ENCODE results near the gene RIC1. TPM values are rescaled to one million over a fixed set of nuclear protein-coding genes. Genes with fewer than 3 reads are reported as not detected.
"Not testable (repeated sequence)": the region's sequence is repeated elsewhere in the genome, so short reads cannot be mapped to it uniquely, and the experiment has no call there.

RIC1 gene
- polyA plus RNA-seq, 12 donors: 10.8 to 26.4 (median 20.2) TPM; not detected in 1

DNA sequence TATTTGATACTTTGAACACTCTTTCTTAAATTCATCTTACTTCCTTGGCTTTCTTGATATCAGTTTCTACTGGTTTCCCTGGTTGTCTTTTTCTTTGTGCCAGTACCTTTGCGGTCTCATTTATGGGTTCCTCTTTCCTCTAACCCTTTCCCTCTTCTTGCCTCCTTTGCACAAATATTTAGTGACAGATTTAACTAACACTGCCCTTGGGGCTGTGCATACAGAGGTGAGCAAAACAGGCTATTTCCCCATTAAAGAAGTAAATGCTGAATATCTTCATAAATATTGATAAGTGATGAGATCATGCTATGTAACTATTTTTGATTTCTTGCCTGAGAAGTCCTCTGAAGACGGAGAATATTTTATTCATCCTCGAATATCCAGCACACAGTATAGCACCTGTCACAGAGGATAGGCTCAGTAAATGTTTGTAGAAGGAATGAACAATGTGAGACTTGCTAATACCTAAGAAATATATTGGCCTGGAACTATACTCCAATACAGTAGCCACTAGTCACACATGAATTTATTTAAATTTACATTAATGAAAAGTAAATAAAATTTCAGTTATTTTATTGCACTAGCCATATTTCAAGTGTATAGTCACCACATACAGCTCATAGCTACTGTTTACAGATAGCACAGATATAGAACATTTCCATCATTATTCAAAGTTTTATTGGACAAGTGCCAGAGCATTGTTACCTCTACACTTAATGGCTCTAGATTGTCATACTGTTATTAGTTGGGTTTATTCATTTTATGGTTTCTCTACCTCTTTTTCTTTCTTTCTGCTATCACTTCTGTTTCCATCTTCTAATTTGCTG lies 90.4 kb downstream of the RIC1 start:
- DNase-seq: no peak

DNA sequence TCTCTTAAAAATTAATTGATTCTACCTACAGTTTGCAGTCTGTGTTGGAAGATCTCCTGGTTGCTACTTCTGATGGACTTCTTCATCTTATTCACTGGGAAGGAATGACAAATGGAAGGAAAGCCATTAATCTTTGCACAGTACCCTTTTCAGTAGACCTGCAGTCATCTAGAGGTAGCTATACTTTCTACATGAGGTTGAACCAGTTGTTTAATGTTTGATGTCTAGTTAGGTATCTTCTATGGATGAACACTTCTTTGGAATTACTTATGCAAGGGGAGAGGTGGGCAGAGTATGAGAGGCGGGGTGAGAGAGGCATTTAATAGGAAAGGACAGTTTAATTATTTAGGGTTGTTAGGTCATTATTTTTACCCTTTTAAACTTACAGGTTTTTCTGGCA lies 91.2 kb downstream of the RIC1 start:
- DNase-seq: no peak

DNA sequence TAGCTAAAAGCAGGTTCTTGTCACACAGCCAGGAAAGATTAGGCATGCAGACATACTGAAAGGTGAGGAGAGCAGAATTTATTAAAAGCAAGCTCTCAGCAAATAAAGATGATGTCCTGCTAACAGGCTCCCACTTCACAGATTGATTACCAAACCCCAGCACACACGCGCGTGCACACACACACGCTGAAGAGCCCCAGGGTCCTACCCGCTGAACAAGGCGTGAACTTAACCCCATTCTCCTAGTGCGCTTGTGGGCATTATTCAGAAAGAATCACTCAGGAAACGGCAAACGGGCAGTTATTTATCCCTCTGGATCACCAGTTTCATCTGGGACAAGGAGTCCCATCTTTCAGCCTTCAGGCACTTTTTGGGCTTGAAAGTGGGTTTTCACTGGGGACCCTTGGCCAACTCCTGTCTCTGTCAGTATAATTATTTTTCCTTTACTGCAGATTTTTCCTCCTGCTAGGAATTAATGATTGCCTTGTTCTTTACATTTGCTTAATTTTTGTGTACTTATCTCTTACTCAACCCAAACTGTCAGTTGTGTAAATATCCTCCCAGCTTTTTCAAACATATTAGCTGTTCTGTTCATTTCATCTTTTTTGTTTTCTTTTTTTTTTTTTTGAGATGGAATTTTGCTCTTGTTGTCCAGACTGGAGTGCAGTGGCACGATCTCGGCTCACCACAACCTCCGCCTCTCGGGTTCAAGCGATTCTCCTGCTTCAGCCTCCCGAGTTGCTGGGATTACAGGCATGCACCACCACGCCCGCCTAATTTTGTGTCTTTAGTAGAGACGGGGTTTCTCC lies 92.6 kb downstream of the RIC1 start:
- no peak for DNase-seq

DNA sequence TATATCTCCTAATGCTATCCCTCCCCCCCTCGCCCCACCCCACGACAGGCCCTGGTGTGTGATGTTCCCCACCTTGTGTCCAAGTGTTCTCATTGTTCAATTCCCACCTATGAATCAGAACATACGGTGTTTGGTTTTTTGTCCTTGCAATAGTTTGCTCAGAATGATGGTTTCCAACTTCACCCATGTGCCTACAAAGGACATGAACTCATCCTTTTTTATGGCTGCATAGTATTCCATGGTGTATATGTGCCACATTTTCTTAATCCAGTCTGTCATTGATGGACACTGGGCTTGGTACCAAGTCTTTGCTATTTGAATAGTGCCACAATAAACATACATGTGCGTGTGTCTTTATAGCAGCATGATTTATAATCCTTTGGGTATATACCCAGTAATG lies 93.8 kb downstream of the RIC1 start:
- DNase-seq: not testable (repeated sequence)

DNA sequence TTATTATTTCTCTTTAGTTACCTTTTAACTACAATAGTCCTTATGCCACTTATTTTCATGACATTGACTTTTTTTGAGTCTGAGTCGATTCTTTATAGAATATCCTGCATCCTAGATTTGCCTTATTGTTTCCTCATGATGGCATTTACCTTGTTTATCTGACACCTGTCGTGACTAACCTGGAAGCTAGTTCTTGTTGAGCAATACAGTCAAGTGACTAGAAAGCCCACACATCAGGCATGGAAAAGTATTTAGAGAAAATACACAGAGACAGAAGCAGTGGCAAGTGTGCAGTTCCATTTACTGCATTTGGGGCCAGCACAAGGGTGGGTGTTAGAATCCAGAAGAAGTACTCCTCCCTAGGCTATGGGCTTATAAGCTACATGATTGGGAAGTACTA lies 106.2 kb downstream of the RIC1 start:
- DNase-seq: no peak

DNA sequence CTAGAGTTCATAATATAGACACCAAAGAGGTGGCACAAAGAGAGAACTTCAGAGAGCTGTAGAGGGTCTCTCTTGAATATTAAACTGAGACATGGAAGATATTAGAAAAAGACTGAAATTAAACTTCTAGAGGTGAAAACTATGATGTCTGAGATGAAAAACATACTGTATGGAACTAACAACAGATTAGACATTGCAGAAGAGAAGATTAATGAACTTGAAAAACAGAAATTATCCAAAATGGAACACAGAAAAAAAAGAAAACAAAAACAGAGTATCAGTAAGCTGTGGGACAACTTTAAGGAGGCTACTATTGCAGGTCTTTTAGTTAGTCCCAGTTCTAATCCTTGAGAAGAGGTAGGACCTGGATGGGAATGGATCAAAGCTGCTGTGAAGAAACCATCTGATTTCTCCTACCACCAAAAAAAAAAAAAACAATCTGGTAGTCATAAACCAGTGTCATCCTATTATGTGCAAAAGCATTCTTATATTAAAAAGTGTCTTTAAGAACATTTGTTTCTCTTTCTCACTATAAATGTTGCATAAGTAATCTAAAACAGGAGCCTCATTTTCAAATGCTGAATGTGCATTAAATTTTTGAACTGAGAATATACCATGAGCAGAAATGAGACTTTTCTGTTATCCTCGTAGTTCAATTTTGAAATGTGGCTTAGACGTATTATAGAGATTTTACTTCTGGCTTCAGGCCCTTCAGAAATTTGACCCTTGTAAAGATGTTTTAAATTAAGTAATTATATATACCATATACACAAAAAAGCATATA lies 107.8 kb downstream of the RIC1 start:
- no peak for DNase-seq

DNA sequence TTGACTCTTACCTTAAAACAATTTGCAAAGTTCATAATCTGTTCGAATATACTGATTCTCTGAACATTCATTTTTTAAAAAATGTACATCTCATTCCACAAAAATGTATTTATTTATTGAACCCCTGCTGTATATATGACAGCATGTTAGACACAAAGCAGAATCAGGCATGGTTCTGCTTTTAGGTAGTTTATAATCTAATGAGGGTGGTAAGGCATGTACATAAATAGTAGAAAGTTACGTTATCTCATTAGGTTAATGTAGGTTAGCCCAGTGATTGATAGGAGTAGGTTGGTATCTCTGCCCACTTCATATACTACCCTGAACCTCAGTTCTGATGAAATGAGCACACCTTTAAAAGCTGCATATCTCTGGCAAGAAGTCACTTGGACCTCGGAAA lies 114.2 kb downstream of the RIC1 start:
- DNase-seq: no peak

DNA sequence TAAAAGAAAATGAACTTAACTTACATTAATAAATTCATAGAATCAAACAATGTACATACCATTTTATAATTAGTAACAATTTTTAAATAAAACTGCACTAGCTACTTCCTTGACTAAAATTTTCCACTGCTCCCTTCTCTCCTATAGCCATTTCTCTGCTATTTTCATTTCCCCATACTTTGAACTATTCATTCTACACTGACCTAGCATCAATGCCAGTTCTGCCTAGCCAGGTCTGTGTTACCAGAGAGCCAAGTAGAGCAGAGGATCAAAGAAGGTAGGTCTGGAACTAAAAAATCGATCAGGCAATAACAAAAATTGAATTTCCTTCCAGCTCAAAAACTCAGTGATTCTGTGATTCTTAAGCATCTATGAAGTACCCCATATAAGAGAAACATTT lies 119.5 kb downstream of the RIC1 start:
- DNase-seq: no peak

DNA sequence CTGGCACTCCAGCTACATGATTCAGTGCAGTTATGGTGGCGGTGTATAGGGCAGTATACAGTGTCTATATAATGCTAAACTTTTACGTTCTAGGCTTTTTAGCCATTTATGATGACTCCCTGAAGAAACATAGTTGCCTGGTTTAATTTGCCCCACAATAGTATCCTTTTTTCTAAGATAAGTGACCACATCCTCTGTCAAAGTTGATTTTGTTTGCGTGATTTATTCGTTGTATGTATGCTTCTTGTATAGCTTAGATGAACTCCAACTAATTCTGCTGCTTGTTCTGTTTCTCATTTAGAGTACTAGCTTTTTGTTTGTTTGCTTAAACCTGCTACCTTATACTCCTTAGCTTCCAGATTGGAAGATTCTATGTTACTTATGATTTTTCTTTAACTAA lies 120.4 kb downstream of the RIC1 start:
- DNase-seq: no peak

DNA sequence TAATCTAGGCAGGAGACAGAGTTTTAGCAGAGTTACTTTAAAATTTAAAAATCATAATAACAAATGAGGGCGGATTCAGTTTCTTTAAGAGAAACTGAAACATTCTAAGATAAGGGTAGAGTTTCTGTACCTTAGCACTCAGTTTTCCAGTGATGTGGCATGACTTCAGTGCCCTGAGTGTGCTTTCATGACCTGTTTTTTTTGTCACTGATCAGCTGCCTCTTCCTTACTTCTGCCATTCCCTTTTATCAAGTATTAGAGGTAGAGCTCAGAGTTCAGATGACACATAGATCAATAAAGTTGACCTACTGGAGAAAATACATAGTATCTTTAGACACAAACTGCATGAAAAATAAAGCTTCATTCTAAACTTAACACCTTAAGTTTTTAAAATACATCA lies 121.7 kb downstream of the RIC1 start:
- DNase-seq: no peak

DNA sequence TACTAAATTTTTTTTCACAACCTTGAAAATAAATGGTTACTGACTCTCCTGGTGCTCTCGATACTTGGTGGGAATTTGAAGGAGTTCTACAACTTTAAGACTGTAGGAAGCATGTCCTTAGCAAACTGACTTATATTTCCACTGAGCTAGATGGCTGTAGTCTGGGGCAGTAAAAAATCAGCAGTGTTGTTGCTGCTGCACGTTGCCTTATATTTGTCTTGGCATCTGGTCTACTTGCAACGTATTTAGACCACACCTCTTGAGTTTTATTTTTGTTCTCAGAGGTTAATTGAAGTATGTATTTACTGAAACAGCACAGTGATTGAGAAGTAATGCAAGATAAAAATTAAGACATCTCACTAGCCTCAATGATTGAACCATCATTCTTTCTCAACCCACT lies 127.7 kb downstream of the RIC1 start:
- no peak for DNase-seq

DNA sequence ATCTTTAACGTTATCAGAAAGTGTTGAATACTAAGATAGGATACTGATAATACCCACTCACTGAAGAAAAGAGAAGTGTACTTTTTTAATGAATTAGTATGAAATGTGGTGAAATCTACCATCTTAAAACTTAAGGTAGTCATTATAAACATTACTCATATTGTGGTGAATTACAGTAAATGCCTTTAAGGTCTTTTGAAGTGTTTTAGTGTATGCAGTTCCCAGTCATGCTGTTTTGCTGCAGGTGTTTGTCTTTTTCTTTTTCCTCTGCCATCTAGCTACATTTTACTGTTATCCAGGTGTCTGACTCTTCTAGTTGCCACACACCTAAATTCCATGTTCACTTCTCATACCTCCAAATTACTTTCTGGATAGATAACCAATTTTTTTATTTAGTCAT lies 131.4 kb downstream of the RIC1 start:
- DNase-seq: no peak

DNA sequence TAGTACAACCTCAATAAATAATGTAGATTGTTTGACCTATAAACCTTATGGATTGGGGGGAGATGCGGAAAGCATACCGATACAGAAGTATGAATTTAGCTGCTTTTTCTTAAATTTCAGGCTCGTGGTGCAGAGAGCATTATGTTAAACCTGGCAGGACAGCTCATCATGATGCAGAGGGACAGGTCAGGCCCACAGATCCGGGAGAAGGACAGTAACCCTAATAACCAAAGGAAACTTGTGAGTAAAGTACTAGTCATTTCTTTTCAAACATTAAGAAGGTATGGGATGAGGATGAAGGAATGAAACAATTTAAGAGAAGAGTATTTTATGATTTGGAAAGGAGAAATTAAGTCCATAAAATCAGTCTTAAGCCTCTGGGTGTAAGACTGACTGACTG lies 133.5 kb downstream of the RIC1 start:
- DNase-seq: no peak

DNA sequence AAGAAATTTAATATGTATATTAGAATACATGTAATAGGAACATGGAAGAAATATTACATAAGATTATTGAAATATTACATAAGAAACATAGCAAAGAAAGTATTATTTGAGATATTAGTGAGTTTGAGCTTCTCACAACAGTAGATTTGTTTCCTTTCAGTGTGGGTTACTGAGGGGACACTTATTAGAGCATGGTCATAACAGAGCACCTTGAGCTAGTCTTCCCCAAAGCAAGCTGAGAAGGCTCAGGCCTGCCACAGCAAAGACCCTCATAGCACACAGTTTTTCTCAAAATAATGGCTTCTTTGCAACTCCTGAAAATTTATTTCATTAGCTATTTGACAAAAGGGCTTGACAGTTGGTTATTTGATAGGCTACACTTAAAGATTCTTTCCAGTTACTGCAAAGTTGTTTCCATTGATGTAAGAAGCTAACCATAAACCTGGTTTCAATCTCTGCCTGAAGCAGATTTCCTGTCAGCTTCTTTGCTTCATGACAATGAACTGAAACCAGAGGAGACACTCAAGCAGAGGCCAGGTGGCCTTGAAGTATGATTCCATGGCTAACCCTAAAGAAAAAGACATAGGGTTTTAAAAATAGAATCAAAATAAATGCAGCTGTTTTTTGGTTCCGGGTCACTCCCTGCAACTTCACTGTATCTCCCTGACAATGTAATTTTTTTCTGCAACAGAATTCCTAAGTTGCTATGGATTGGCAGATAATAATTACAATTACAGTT lies 135.4 kb downstream of the RIC1 start:
- no peak for DNase-seq

DNA sequence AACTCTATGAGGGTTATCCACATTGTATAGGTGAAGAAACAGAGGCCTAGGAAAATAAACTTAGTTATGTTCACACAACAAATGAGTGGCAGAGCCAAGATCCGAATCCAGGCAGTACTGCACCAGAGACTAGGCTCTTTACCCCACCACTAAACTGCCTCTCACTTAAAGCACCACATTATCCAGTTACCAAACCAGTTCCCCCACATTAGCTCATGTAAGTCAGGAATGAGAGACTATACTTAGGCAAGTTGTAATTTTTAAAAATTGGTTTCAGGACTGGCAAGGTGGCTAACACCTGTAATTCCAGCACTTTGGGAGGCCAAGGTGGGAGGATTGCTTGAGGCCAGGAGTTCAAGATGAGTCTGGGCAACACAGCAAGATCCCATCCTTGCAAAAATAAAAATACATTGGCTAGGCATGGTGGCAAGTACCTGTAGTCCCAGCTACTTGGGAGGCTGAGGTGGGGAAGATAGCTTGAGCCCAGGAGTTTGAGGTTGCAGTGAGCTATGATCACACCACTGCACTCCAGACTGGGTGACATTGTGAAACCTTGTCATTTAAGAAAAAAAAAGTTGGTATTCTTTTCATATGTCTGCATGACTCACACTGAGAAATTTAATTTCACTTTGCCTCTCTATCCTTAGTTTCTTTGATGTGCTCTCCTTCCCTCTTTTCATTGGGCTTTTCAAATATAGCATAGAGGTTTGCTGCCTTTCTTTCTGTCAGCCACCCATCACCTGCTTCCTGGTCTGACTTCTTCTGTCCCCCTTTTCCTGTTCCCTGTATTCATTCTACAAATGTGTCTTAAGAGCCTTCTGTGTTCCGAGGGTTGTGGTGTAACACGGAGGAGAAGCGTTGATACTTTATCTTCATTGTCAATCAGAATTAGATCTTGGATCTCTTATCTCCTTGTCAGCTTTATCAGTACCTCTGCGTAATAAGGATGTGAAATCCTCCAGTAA lies 139.3 kb downstream of the RIC1 start:
- no peak for DNase-seq

DNA sequence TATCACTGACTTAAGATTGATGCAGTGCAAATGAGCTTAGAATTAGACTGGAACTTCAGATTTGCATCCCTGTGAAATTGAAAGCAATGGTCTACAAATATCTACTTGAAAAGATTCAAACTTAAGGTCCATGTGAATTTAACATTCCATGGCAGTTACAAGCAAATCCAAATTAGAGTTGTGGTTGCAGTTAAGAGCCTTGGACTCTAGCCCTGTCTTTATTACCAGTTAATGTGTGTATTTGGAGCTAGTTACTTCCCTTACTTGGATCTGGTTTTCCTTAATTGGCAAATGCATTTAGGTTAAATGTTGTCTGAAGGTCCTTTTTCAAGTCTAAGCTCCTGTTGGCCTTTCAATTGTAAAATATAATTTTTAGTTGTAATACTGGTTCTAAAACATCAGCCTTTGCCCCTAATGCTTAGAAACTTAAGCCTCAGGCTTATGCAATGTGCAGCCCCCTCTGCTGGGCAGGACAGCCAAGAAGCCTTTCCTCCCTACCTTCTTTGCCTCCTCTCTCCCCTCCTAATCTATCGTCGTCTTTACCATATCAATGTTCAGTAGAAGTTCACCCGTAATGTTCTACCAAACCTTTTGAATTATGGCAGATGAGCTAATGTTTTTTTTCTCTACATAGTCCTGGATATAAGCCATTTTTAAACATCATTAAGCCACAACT lies 144.6 kb downstream of the RIC1 start:
- DNase-seq: no peak

DNA sequence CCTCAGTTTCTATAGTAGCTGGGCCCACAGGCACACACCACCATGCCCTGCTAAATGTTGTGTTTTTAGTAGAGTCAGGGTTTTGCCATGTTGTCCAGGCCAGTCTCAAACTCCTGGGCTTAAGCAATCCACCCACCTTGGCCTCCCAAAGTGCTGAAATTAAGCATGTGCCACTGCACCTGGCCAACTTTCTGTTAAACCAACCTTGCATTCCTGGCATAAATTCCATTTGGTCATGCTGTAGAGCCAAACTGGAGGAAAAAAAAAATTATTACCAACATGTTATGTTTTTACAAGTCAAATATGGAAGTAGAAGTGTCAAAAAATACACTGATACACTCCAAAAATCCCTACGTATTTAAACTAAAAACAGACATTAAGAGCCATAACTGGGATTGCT lies 149.9 kb downstream of the RIC1 start:
- DNase-seq: no peak

DNA sequence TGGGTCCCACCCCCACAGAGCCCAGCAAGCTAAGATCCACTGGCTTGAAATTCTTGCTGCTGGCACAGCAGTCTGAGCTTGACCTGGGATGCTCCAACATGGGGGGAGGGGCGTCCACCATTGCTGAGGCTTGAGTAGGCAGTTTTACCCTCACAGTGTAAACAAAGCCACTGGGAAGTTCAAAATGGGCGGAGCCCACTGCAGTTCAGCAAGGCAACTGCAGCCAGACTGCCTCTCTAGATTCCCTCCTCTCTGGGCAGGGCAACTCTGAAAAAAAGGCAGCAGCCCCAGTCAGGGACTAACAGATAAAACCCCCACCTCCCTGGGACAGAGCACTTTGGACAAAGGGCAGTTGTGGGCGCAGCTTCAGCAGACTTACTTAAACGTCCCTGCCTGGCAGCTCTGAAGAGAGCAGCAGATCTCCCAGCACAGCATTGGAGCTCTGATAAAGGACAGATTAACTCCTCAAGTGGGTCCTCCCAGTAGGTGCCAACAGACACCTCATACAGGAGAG lies 150.9 kb downstream of the RIC1 start:
- DNase-seq: not testable (repeated sequence)

DNA sequence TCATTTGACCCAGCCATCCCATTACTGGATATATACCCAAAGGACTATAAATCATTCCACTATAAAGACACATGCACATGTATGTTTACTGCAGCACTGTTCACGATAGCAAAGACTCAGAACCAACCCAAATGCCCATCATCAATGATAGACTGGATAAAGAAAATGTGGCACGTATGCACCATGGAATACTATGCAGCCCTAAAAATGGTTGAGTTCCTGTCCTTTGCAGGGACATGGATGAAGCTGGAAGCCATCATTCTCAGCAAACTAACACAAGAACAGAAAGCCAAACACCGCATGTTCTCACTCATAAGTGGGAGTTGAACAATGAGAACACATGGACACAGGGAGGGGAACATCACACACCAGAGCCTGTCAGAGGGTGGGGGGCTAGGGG lies 154.5 kb downstream of the RIC1 start:
- not testable (repeated sequence) for DNase-seq

DNA sequence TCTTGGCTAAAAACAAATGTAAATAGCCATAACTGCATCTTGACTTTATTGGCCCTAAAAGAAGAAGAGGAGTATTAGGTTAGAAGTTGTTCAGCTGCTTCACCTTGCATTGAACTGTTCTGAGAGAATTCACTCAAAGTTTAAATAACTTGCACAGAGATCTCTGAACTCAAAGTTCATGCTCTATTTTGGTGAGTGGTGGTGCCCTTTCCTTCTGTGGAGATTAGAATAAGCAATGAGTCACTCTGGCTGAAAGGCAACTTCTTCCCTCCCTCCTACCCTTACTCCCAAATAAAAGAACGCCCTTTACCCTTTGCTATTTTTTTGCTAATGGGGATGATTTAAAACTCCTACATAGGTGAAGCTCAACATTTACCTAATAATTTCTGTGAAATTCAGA lies 155.1 kb downstream of the RIC1 start:
- DNase-seq: no peak
